Sigmoid colon (tissue), 4 donors: ENCODE data around the gene SLC35G4.

Experiments
- CTCF ChIP-seq, 4 experiments: fragments of 450-650 bp in 3 of 4; fragments of 200-600 bp in 1 of 4; IDR thresholded peaks; one replicate each; pipeline ENCODE4 v1.5.1; 2016 to 2019; ENCODE audit warnings: antibody characterized with exemption in 4 of 4, mild to moderate bottlenecking in 3 of 4, moderate library complexity in 2 of 4
- EP300 ChIP-seq, 4 donors: sonication (generic); formaldehyde crosslinking; IDR thresholded peaks; one replicate each; pipeline ENCODE4 v1.6.1; 2017; ENCODE audit warnings: antibody characterized with exemption in 4 of 4
- POLR2A ChIP-seq, 2 donors: fragments of 450-650 bp; IDR thresholded peaks; one replicate each; pipeline ENCODE4 v1.6.1; 2016; ENCODE audit warnings: antibody characterized with exemption in 2 of 2, mild to moderate bottlenecking in 2 of 2, moderate library complexity in 2 of 2
- POLR2AphosphoS5 ChIP-seq, 4 donors: sonication (generic); formaldehyde crosslinking; IDR thresholded peaks; one replicate each; pipeline ENCODE4 v1.6.1; 2017; ENCODE audit warnings: antibody characterized with exemption in 4 of 4

- TF ChIP-seq CTCF (IDR thresholded peaks at IDR 0.05): no peak
- no peak for TF ChIP-seq POLR2A (IDR thresholded peaks at IDR 0.05)
- TF ChIP-seq EP300 (IDR thresholded peaks at IDR 0.05): no peak
- TF ChIP-seq POLR2AphosphoS5 (IDR thresholded peaks at IDR 0.05): no peak
Observed at GRCh38 chr18:11657152-11657551, 47.8 kb downstream of the SLC35G4 start.
